GM21825 (cell line): ENCODE measurements around the gene ETV6.

ENCODE experiments used
- ATAC-seq: cut with Tn5 transposase; IDR thresholded peaks from one replicate; pipeline ENCODE4 v1.9.1; 2021; ENCODE audit warnings: mild to moderate bottlenecking, moderate library complexity; ENCODE audit not compliant: unreplicated experiment

The ETV6 gene

DNA sequence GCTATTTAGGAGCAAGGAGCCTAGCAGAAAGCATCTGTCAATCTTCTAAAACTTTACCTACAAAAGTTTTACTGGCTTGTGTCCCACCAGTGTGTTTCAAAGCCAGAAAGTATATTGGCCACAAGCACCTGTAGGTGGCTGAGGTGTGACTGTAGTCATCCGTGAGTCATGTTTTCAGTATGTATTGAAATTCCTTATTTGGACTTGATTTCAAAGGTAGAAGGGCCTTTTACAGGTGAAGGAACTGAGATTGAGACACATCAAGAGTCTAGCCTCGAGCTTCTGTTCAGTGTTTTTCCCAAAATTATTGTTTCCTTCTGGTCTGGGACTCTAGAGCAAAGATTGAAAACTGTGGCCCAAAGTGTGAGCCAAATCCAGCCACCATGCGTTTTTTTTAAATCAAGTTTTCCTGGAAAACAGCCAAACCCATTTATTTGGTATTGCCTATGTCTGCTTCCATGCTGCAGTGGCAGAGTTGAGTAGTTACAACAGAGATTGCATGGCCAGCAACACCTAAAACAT, 226.0 kb downstream of the ETV6 start:
- ATAC-seq: no peak

DNA sequence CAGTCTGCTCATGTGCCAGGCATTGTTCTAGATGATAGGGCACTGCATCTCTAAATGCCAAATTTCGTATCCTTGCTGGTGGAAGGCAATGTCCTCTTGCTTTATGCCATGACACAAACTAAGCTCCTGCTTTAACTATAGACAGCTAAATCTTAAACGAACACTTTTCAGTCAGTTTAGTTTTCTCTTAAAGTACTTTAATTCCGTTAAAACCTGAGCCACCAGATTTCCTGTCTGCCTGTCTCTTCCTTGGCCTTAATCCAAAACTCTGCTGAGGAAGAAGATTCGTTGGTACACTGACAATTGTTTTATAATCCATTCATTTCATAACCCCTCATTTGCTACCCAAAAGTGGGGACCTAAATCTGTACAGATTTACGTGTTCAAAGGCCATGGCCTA, 226.8 kb downstream of the ETV6 start:
- ATAC-seq: no peak

DNA sequence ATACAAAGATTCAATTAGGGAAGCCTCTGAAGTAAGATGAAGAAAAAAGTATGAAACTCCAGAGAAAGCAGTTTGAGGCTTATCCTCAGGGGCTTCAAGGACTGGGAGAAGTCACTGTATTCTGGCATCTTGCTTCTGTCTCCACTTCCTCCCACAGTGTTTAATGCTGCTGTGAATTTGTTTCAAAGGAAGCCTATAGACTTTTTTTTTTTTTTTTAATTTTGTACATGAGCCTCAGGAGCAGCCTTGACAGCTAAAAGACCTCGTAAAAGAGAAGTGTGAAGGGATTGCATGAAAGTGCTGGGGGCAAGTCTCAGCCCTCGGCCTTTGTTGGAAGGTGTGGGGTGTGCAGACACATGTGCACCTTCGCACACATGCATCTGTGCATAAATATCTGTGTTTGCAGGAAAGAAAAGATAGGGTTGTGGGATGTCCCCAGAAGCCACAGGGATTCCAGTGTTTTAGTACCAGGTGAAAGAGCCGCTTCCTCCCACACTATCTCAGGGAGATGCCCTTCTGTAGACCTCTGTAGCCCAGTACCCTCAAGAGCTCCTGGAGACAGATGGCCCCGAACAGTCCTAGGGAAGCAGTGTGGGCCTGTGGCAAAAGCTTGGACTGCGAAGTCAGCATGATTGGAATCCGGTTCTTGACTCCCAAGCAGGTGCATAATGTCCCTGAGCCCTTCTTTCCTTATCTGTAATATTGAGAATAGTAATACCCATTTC, 227.8 kb downstream of the ETV6 start:
- ATAC-seq: no peak

DNA sequence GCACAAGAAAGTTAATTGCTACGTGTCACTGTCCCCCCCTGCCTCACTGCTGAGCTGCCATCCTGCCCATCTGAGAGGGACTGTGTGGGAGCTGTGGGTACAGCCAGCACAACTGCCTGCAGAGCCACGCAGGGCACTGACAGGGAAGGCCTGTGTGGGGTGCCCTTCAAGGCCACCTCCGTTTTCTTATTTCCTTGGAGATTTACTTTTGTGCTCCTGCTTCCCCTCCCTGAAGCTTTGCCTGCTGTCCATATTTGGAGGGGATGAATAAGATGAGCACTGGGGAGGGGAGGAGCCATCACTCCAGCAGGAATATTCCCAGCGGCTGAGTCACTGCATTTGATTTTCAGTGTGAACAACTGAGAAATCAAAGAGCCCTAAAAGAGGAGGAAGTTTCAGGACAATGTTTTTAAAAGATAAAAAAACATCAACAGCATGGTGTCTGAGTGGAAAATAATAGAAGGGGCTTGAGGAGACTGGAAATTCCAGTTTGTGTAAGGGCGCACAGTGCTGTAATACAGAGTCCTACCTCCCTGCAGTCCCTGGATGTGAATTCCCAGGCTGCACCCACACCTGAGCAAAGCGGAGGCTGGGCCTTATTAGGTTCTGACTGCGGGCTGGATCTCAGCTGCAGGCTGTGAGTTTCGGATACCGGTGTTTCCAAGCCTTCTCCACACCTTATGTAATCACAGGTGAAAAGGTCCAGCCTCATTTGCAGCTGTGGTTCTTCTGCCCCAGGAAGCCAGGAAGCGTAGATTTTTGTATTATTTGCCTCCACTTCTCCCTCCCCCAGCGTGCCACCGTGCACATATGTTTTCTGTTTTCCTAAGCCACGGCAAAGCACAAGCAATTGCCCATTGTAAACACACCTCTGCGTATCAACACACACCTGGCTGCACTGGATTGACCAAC, 228.7 kb downstream of the ETV6 start:
- ATAC-seq: no peak

DNA sequence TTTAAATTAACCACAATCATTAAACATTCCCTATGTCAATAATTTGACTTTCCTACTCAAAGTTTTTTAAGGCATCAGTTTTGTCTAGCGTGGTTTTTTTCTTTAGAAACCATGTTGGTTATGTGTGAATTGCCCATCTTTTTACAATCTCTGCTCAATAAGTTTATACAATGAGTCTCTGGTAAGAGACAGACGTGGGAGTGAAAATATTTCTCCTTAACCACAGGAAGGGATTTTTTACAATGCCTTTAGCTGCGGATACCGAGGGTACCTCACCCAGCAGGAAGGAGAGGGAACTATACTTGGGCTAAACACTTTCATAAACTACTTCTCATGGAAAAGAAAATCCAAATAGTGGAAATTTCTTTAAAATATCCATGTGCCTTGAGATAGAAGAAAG, 229.8 kb downstream of the ETV6 start:
- no peak for ATAC-seq

DNA sequence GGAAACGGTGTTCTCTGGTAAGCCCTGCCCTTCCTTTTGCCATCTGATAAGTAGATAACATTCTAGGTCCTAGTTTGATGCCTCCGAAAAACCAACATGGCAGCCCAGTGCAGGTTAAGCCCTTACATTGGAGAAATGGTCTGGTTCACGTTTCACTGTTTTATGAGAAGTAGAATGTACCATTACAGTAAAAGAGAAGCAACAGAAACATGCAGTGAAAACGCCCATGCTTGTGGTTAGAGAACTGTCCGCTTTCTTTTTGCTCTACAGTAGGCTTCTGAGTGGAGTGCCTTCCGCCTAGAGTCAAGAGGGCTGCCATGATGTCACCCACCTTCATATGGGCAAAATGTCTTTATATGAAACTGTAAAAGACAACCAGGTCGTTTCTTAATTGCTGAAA, 230.9 kb downstream of the ETV6 start:
- ATAC-seq: no peak

DNA sequence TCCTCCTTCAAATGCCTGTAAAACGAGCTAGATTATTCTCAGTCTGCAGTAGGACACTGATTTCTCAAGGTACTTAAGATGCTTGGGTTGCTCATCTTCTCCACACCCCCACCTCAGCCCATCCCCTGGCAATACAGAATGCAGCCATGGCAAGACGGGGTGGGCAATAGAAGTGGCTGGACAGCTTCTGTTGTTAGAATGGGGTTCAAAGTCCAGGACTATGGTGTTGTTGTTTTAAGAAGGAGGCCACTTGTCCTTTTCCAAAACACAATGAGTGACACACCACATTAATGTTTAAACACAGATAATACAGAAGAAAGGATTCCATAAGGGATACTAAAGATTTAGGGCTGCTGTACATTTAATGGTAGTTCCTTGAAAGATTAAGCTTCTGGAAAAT, 232.4 kb downstream of the ETV6 start:
- ATAC-seq: no peak

DNA sequence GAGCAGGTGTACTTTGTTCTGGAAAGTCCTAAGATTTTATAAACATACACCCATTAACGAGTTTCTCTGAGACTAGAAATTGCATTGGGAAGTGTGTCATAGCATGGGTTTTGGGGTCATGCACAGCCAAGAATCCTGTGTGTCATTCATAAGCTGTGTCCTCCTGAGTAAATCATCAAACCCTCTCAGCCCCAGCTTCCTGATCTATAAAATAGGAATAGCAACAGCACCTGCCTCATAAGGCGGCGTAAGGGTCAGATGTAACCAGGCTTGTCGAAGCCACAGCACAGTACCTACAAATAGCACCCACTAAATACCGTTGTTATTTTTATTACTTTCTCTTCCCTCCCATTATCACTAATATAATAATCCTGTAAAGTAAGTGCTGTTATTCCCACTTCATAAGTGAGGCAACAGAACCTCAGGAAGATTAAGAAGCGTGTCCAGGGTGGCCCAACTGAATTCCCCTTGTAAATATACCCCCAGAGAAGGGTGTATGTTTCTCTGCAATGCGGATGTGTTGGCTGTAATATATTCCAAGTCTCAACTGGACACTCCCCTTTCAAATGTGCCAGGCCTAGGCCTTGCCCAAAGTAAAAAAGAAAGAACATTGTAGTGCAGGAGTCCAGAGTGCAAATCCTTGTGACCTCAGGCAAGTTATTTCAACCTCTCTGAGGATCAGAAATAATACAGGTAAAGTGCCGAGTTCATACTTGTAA, 233.0 kb downstream of the ETV6 start:
- ATAC-seq: no peak

DNA sequence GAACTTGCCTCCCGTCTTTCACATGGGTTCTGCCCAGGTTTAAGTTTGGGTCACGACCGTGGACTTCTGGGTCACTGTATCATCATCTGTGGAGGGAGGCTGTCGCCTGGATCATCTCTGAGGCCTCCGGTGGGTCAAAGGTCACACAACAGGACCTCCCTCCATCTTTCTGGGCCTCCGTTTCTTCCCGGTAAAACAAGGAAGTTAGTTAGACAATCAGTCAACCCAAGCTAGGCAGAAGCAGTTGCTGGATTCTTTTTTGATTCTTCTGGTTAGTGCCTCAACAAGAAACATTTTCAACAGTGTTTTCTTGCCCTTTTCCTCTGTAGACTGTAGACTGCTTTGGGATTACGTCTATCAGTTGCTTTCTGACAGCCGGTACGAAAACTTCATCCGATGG, 234.6 kb downstream of the ETV6 start:
- ATAC-seq: no peak

DNA sequence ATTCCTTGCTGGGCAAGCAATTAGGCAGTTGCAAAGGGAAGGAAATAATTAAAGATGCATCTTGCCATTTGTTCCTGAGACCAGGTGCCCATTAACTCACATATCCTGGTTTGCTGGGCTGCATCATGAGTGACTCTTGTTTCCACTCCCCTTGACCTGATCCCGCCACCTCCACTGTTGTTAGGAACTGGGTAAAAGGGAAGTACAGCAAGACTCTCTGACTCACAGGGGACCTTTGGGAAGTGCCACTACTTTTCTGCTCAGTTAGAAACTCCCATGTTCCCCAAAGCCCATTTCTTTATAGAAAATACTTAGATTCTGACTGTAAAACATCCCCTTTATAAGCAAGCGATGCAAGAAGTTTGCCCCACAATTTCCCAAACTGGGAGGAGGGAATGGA, 235.2 kb downstream of the ETV6 start:
- ATAC-seq: no peak

DNA sequence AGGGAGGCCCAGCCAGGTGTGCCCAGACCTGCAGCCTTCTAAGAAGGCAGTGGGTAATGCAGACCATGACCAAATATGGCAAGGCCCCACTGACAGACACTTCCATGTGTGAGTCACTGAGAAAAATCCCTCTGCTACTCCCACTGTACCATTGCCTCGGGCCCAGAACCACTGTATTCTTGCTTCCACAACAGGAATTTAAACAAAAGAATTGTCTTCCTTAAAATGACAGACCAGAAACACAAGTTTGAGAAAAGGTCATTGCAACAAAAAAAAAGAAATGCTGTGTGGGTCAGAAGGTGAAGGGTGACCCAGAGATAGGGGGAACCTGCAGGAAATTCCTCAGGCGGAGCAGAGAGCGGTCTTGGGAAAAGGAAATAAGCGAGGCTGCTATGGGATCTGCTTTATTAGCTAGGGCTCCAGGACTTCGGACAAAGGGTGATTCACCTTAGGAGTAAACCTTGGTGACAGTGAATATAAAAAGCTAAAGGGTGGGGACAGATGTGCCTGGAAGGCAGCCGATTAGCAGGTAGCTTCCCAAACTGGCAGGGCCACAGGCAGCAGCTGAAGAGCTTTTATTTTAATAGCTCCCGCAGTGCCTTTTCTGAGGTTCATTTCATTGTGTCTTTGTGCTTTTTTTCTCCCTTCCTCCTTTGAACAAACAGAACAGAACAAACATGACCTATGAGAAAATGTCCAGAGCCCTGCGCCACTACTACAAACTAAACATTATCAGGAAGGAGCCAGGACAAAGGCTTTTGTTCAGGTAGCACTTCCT, 236.0 kb downstream of the ETV6 start:
- no peak for ATAC-seq

DNA sequence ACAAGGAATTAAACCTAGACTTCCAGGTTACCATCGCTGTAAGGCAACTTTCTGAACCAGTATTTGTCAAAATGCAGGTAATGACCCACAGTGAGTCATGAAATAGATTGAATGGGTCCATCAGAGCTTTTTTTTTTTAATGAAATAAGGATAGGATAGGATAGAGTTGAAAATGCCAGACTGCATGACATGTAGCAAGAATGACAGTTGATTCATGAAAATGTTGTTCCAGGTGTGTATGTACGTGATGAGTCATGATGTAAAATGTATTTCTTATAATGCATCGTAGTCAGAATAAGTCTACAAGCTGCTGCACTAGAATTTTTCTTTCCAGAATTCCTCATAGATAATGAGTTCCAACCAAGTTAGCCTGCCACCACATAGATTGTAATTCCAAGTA, 236.9 kb downstream of the ETV6 start:
- no peak for ATAC-seq

DNA sequence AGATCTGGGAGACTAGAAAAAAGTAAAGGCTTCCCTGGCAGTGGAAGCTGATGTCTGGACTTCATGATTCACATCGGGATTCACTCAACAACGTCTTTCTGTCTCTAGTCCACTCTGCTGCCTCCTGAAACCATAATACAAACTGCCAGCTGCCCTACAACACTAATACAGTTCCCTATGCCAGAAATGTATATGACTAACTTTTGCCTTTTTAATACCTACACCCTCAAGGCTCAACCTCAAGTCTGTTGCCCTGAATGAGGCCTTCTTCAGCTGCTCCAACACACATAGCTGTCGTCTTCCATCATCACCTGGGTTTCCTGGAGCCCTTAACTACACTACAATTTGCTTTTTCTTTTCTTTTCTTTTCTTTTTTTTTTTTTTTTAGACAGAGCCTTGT, 238.6 kb downstream of the ETV6 start:
- ATAC-seq: no peak

DNA sequence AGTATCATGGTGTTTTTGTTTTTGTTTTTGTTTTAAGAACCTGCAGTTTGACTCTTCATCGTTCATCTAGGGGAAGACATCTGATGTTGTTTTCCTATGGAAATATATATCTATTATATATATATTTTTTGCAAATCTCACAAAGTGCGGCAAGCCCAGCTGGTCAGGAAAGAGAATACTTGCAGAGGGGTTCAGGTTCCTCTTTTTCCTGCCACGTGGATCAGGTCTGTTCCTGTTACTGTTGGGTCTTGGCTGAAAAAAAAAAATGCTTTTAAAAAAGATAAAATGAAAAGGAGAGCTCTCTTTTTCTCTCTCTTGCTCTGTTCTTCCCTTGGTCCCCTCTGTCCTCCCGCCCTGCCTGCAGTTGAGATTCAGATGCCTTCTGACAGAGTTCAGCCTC, 241.9 kb downstream of the ETV6 start:
- ATAC-seq: no peak

DNA sequence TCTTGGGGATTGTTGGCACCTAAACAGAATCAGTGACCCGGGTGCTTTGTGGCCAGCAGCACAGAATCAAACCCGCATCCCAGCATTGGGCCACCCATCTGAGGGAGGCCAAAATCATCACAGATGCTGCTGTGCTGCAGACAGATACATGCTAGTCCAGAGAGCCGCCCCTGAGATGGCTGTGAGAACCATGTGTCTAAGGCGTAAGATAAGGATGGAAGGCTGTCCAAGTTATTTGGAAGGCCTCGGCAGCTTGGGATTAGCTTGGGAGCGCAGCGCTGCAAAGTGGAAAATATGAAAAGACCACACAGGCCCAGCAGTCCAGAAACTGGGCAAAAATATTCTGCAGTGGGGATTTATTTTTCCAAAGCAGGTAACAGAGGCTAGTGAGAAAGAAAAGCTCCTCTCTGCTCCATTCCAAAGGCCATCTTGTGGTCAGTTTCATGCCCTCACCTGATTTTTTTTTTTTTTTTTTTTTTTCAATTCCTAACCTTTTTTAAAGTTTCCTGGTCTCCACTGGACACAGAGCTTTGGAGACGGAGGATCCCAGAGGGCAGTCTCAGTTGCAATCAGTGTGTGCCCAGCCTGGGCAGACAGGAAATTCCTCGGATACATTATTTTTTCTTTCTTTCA, 242.4 kb downstream of the ETV6 start:
- no peak for ATAC-seq

DNA sequence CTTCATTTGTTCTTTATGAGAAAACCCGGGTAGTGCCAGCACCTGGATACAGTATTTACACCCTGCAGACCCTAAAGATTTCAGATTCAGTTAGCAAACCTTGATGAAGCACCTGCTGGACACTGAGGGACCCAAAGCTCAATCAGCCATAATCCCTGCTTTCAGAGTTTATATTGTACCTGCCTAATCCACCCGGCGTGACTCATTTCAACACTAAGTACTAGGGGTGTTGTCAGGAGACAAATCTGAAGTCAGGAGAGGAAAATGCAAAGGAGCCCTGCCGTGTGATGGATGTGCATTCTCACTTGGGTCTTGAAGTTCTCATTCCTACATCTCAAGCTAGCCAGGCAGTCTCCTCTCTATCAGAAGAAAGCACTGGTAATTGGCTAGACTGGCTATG, 244.5 kb downstream of the ETV6 start:
- ATAC-seq: no peak

DNA sequence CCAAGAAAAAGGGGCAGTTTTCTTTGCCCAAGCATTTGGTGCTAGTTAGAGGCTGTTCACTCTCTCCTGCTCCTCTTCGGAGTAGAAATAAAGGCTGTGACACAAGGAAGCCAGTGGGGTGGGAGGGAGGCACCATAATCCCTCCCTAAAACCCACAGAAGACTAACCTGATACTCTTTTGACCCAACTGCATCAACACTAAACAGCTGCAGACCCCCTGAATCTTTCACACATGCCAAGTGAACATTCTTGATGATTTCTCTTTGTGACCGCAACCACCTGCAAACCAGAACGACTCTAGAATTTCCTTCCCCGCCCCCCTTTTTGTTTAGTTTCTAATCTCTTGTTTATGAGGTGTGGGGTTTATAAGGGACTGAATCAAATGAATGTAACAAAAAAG, 245.4 kb downstream of the ETV6 start:
- ATAC-seq: no peak

DNA sequence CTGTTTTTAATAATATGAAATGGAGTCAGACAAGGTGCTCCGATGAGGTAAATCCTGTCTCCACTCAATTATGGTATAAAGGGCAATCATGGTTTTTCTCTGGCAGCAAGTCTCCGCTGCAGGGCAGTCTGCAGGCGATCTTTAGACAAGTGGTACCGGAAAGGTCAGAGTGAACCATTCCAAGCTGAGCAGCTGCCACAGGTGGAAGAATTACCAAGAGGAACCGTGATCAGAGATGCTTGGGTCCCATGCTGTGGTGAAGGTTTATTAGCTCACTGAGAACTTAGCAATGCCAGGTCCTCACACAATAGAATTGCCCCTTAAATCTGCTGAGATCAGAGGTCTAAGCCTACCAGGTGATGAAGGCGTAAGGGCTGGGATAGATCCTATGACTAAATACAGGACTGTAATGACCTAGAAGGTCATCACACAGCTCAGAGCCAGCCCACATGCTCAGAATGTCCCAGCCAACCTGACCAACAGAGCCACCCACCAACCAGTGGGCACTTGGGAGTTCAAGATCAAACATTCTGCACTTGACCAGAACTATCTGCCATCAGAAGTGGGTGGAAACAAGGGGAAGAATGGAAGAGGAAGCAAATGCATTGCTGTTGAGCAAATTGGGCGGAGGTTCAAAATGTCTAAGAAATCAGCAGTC, 246.1 kb downstream of the ETV6 start:
- no peak for ATAC-seq

DNA sequence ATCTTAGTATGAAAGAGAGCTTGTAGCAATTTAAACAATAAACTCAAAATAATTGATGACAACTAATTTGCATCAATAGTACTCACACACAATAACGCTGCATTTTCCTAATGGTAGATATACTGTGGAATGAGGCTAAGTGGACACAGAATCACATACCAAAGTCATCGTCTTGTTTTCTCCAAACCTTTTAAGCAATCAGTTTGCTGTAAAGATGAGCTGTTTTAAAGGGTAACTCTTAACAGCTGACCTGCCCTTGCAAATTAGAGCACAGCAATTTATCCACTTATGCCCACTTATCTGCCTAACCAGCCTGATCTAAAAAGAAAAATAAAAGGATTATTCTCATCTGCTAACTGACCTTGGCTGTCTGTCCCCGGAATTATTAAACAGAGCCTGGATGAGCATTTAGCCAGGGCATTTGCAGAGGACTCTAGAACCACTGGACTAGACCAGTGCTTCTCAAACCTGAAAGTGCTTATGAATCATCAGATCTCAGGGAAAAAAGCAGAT, 247.0 kb downstream of the ETV6 start:
- ATAC-seq: no peak

DNA sequence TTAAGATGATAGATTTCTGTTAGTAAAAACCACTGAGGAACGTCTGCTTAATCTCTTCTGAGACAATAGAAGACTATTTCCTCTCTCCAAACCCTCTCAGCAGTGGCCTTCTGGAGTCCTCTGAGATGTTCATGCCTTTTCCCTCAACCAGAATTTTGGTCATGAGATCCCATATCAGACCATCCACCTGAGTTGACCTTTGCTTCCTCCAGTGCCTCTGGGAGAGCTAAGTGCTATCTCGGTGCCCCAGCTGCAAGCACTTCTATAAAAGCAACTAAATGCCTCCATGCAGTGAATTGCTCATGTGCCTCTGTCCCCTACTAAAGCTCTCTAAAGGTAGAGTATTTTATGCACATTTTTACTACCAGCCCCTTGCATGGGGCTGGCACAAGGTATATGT, 248.4 kb downstream of the ETV6 start:
- no peak for ATAC-seq
